Measurements from ENCODE around the gene GSAP.

- TF ChIP-seq CTCF (IDR thresholded peaks at IDR 0.05; ENCODE audit: low read depth, low read length), result no peak
- no peak for TF ChIP-seq MAX (IDR thresholded peaks at IDR 0.05; ENCODE audit: low read depth, low read length)
- no peak for TF ChIP-seq POLR2A (IDR thresholded peaks at IDR 0.05; ENCODE audit: extremely low read depth, insufficient read length)
- no peak for TF ChIP-seq MYC (IDR thresholded peaks at IDR 0.05; ENCODE audit: low read depth, low read length)
Measured at GRCh38 chr7:77427996-77428603, 12.0 kb upstream of the GSAP start.
